Suprapubic skin (tissue), 4 donors: ENCODE data around the gene SUCLG1.

Experiments used
- EP300 ChIP-seq: sonication (generic); formaldehyde crosslinking; IDR thresholded peaks from one replicate; pipeline ENCODE4 v1.6.1; 2017; ENCODE audit warnings: antibody characterized with exemption
- POLR2AphosphoS5 ChIP-seq, 3 donors: sonication (generic); formaldehyde crosslinking; IDR thresholded peaks; one replicate each; pipeline ENCODE4 v1.6.1; 2017; ENCODE audit warnings: antibody characterized with exemption in 3 of 3
- TF ChIP-seq, protein P1 (sequence below), 2 donors: fragments of 200-600 bp in 1 of 2; fragments of 450-650 bp in 1 of 2; sonication (generic) in 1 of 2; IDR thresholded peaks; one replicate each; pipeline ENCODE4 v1.5.1; 2016 to 2019; ENCODE audit warnings: antibody characterized with exemption in 2 of 2, mild to moderate bottlenecking in 1 of 2, moderate library complexity in 1 of 2

DNA sequence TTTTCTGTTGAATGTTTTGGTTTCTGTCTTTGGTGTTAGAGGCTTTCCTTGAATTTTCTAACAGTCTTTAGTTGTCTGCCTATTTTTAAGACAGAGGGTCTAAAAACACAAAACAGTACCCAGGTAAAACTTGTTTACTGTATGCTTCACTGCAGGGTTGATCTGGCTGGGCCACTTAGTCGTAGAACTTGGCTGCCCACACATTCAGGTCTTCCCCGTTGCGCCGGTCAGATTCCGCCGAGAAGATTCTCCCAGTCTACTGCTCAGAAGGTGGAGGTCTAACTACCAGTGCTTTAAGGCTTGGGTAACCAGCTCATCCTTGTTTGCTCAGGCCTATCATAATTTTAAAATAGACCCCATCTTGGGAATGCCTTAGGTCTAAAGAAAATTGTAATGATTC, 32.7 kb upstream of the SUCLG1 start:
- TF ChIP-seq, protein P1, sequence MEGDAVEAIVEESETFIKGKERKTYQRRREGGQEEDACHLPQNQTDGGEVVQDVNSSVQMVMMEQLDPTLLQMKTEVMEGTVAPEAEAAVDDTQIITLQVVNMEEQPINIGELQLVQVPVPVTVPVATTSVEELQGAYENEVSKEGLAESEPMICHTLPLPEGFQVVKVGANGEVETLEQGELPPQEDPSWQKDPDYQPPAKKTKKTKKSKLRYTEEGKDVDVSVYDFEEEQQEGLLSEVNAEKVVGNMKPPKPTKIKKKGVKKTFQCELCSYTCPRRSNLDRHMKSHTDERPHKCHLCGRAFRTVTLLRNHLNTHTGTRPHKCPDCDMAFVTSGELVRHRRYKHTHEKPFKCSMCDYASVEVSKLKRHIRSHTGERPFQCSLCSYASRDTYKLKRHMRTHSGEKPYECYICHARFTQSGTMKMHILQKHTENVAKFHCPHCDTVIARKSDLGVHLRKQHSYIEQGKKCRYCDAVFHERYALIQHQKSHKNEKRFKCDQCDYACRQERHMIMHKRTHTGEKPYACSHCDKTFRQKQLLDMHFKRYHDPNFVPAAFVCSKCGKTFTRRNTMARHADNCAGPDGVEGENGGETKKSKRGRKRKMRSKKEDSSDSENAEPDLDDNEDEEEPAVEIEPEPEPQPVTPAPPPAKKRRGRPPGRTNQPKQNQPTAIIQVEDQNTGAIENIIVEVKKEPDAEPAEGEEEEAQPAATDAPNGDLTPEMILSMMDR (IDR thresholded peaks at IDR 0.05) = no peak
- TF ChIP-seq EP300 (no peak), POLR2AphosphoS5 (IDR thresholded peaks at IDR 0.05) (no peak)
